ENCODE data around the gene GALNT10.

- TF ChIP-seq POLR2A (IDR thresholded peaks at IDR 0.05) (no peak), EP300 (IDR thresholded peaks at IDR 0.05) (no peak), POLR2AphosphoS5 (IDR thresholded peaks at IDR 0.05) (no peak)
- TF ChIP-seq, protein P1, sequence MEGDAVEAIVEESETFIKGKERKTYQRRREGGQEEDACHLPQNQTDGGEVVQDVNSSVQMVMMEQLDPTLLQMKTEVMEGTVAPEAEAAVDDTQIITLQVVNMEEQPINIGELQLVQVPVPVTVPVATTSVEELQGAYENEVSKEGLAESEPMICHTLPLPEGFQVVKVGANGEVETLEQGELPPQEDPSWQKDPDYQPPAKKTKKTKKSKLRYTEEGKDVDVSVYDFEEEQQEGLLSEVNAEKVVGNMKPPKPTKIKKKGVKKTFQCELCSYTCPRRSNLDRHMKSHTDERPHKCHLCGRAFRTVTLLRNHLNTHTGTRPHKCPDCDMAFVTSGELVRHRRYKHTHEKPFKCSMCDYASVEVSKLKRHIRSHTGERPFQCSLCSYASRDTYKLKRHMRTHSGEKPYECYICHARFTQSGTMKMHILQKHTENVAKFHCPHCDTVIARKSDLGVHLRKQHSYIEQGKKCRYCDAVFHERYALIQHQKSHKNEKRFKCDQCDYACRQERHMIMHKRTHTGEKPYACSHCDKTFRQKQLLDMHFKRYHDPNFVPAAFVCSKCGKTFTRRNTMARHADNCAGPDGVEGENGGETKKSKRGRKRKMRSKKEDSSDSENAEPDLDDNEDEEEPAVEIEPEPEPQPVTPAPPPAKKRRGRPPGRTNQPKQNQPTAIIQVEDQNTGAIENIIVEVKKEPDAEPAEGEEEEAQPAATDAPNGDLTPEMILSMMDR (IDR thresholded peaks at IDR 0.05) = no peak
These were observed 48.8 kb upstream of the GALNT10 start for GRCh38 chr5:154141745-154142221.

All from suprapubic skin (tissue), 4 donors.